ENCODE data around the gene PDE4DIP.
"Not testable (repeated sequence)": the region's sequence is repeated elsewhere in the genome, so short reads cannot be mapped to it uniquely, and the experiment has no call there.

The PDE4DIP gene

GRCh38 chr1:148844220-148844619, at the start of gene PDE4DIP:
PDE4DIP (plus strand) TSS chr1:148844428; CDS start chr1:148844775, 347 bp downstream.
- DNase-seq = peak; percentile 42

GRCh38 chr1:148808268-148808928, 35.8 kb upstream of the PDE4DIP start:
- not testable (repeated sequence) for DNase-seq

GRCh38 chr1:148808929-148809283, 35.3 kb upstream of the PDE4DIP start:
- not testable (repeated sequence) for DNase-seq

- not testable (repeated sequence) for DNase-seq
These were observed 22.0 kb upstream of the PDE4DIP start for GRCh38 chr1:148822180-148822579.

- not testable (repeated sequence) for DNase-seq
These were observed 20.4 kb upstream of the PDE4DIP start for GRCh38 chr1:148823822-148824221.

GRCh38 chr1:148825029-148825428, 19.2 kb upstream of the PDE4DIP start:
- DNase-seq = not testable (repeated sequence)

GRCh38 chr1:148828531-148828930, 15.7 kb upstream of the PDE4DIP start:
- DNase-seq = not testable (repeated sequence)

GRCh38 chr1:148828962-148829361, 15.3 kb upstream of the PDE4DIP start:
- not testable (repeated sequence) for DNase-seq

- not testable (repeated sequence) for DNase-seq
These were observed 14.9 kb upstream of the PDE4DIP start for GRCh38 chr1:148829365-148829764.

- DNase-seq = not testable (repeated sequence)
These were observed 3.0 kb upstream of the PDE4DIP start for GRCh38 chr1:148841262-148841661.

- not testable (repeated sequence) for DNase-seq
These were observed 423 bp downstream of the PDE4DIP start for GRCh38 chr1:148844651-148845050.

GRCh38 chr1:148845068-148845467, 840 bp downstream of the PDE4DIP start:
- not testable (repeated sequence) for DNase-seq

- DNase-seq = not testable (repeated sequence)
These were observed 6.1 kb downstream of the PDE4DIP start for GRCh38 chr1:148850347-148850746.

GRCh38 chr1:148850840-148851239, 6.6 kb downstream of the PDE4DIP start:
- not testable (repeated sequence) for DNase-seq

- DNase-seq = not testable (repeated sequence)
These were observed 7.5 kb downstream of the PDE4DIP start for GRCh38 chr1:148851684-148852083.

- not testable (repeated sequence) for DNase-seq
These were observed 9.1 kb downstream of the PDE4DIP start for GRCh38 chr1:148853363-148853762.

- DNase-seq = not testable (repeated sequence)
These were observed 9.8 kb downstream of the PDE4DIP start for GRCh38 chr1:148854063-148854462.

- DNase-seq = not testable (repeated sequence)
These were observed 11.1 kb downstream of the PDE4DIP start for GRCh38 chr1:148855367-148855766.

- DNase-seq = not testable (repeated sequence)
These were observed 15.8 kb downstream of the PDE4DIP start for GRCh38 chr1:148860049-148860448.

GRCh38 chr1:148860579-148861259, 16.5 kb downstream of the PDE4DIP start:
- DNase-seq = not testable (repeated sequence)

- DNase-seq = not testable (repeated sequence)
These were observed 18.4 kb downstream of the PDE4DIP start for GRCh38 chr1:148862590-148862989.

- not testable (repeated sequence) for DNase-seq
These were observed 24.9 kb downstream of the PDE4DIP start for GRCh38 chr1:148868924-148869633.

GRCh38 chr1:148869634-148869961, 25.4 kb downstream of the PDE4DIP start:
- DNase-seq = not testable (repeated sequence)
